ENCODE data around the gene BTBD19. TPM values are rescaled to one million over a fixed set of nuclear protein-coding genes. Genes with fewer than 3 reads are reported as not detected.

Gene BTBD19
- polyA plus RNA-seq, 1 donor (not counting 4 experiments of a cell fraction or from before 2014, with no cell fraction given) = 2.9 TPM

- no peaks in the 10 kb centered on the region for H3K36me3 ChIP-seq (ENCODE audit: control insufficient read depth in 2 of 2, extremely low read depth in 1 of 2, insufficient read depth in 2 of 2, low read length in 2 of 2)
- no peak overlapping the region for H3K9ac ChIP-seq (ENCODE audit: control insufficient read depth, extremely low read depth, insufficient read depth, low read length)
- no peak for DNase-seq (ENCODE audit: low read depth, low spot score)
- dilution Hi-C loops (cut with MboI; ENCODE audit: extremely low pct_ligation_motif_present, low sequenced_read_pairs) = no loop called here
- peaks cover 7% of the 10 kb centered on the region for H3K4me1 ChIP-seq (ENCODE audit: control insufficient read depth, extremely low read depth, insufficient read depth, low read length)
- H3K4me3 ChIP-seq (ENCODE audit: control insufficient read depth in 2 of 3, extremely low read depth in 1 of 3, insufficient read depth in 2 of 3, low read depth in 1 of 3, low read length in 3 of 3) = no peak overlapping the region
- H4K20me1 ChIP-seq (ENCODE audit: control insufficient read depth, extremely low read depth, insufficient read depth, low read length) = no peaks in the 10 kb centered on the region
- no peak overlapping the region for H3K4me2 ChIP-seq (ENCODE audit: control insufficient read depth, extremely low read depth, insufficient read depth, low read depth, low read length)
- no peak for FAIRE-seq
- H3K27ac ChIP-seq (ENCODE audit: control insufficient read depth, insufficient read depth, low read length) = no peak overlapping the region
- no peak overlapping the region for H2AFZ ChIP-seq (ENCODE audit: control insufficient read depth, low read length)
- H3K9me1 ChIP-seq (ENCODE audit: control insufficient read depth, extremely low read depth, insufficient read depth, low read length) = no peaks in the 10 kb centered on the region
- H3K79me2 ChIP-seq (ENCODE audit: control insufficient read depth, insufficient read depth, low read length) = no peaks in the 10 kb centered on the region
- no peaks in the 10 kb centered on the region for H3K9me3 ChIP-seq (ENCODE audit: control insufficient read depth, low read depth, low read length)
- no peak for TF ChIP-seq CTCF (optimal IDR thresholded peaks at IDR 0.05 in 1 of 3, IDR thresholded peaks at IDR 0.05 in 1 of 3, conservative IDR thresholded peaks at IDR 0.05 in 1 of 3; ENCODE audit: extremely low read depth in 1 of 3, insufficient read depth in 2 of 3, low read length in 3 of 3)
- no peak for TF ChIP-seq EZH2 (IDR thresholded peaks at IDR 0.05; ENCODE audit: low read length)
- H3K27me3 ChIP-seq (ENCODE audit: control insufficient read depth, extremely low read depth, insufficient read depth, low read length) = no peaks in the 10 kb centered on the region
These were observed 39.5 kb downstream of the BTBD19 start for GRCh38 chr1:44847845-44848244.

- Histone ChIP-seq H3K4me2 (ENCODE audit: control insufficient read depth, extremely low read depth, insufficient read depth, low read depth, low read length) (no peak overlapping the region), H3K27me3 (ENCODE audit: control insufficient read depth, extremely low read depth, insufficient read depth, low read length) (no peaks in the 10 kb centered on the region), H3K79me2 (ENCODE audit: control insufficient read depth, insufficient read depth, low read length) (no peaks in the 10 kb centered on the region), H3K4me1 (ENCODE audit: control insufficient read depth, extremely low read depth, insufficient read depth, low read length) (peaks cover 7% of the 10 kb centered on the region), H3K9me1 (ENCODE audit: control insufficient read depth, extremely low read depth, insufficient read depth, low read length) (no peaks in the 10 kb centered on the region), H3K9ac (ENCODE audit: control insufficient read depth, extremely low read depth, insufficient read depth, low read length) (no peak overlapping the region), H4K20me1 (ENCODE audit: control insufficient read depth, extremely low read depth, insufficient read depth, low read length) (no peaks in the 10 kb centered on the region), H3K4me3 (ENCODE audit: control insufficient read depth in 2 of 3, extremely low read depth in 1 of 3, insufficient read depth in 2 of 3, low read depth in 1 of 3, low read length in 3 of 3) (no peak overlapping the region), H3K36me3 (ENCODE audit: control insufficient read depth in 2 of 2, extremely low read depth in 1 of 2, insufficient read depth in 2 of 2, low read length in 2 of 2) (no peaks in the 10 kb centered on the region), H3K27ac (ENCODE audit: control insufficient read depth, insufficient read depth, low read length) (no peak overlapping the region), H3K9me3 (ENCODE audit: control insufficient read depth, low read depth, low read length) (no peaks in the 10 kb centered on the region), H2AFZ (ENCODE audit: control insufficient read depth, low read length) (no peak overlapping the region)
- dilution Hi-C loops (cut with MboI; ENCODE audit: extremely low pct_ligation_motif_present, low sequenced_read_pairs) = no loop called here
- FAIRE-seq (no peak), DNase-seq (ENCODE audit: low read depth, low spot score) (no peak)
- no peak for TF ChIP-seq CTCF (optimal IDR thresholded peaks at IDR 0.05 in 1 of 3, IDR thresholded peaks at IDR 0.05 in 1 of 3, conservative IDR thresholded peaks at IDR 0.05 in 1 of 3; ENCODE audit: extremely low read depth in 1 of 3, insufficient read depth in 2 of 3, low read length in 3 of 3)
- no peak for TF ChIP-seq EZH2 (IDR thresholded peaks at IDR 0.05; ENCODE audit: low read length)
These were observed 40.3 kb downstream of the BTBD19 start for GRCh38 chr1:44848456-44849181.
